Astrocyte of the spinal cord (primary cell): ENCODE data around the gene KAZN.

ENCODE experiments used
- DNase-seq: peaks from one replicate; pipeline ENCODE4 v3.0.0; 2011; ENCODE audit warnings: low read depth, low spot score
- H3K4me3 ChIP-seq: 2 replicates; pipeline ENCODE4 v1.5.1; 2011; ENCODE audit warnings: low read depth, mild to moderate bottlenecking, low read length, moderate library complexity
- CTCF ChIP-seq: IDR thresholded peaks from 2 replicates; pipeline ENCODE4 v1.5.1; 2012; ENCODE audit warnings: low read depth, mild to moderate bottlenecking, low read length, inconsistent platforms
- in situ Hi-C: cut with HindIII; loops from 2 replicates; pipeline ENCODE4 v1.10.0; 2017; ENCODE audit warnings: low sequenced_read_pairs

The KAZN gene

DNA sequence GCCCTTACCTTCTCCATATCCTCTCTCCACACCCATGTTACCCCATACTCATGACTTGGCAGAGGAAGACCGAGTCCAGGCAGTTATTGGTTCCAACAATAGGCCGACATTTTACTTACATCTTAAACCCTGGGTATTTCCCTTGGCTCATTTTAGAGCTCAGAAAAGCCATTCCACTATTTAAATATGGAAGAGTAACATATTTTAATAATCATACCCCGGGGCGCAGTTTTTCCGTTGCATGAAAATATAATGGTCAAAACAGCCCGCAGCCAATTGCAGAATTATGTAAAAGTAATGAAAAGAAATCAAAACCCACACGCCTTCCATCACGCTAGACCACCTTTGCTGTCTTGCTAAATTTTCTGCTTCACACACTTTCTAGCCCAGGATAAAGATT is 48.5 kb downstream of the KAZN start:
- in situ Hi-C loops: no loop called here
- no peak for TF ChIP-seq CTCF
- H3K4me3 ChIP-seq: no peak overlapping the region
- no peak for DNase-seq

- no peak for DNase-seq
- TF ChIP-seq CTCF: no peak
- in situ Hi-C loops: no loop called here
- H3K4me3 ChIP-seq: no peak overlapping the region
Measured at GRCh38 chr1:14647777-14648176, 49.3 kb downstream of the KAZN start.

GRCh38 chr1:14648391-14648790 is 49.9 kb downstream of the KAZN start:
- TF ChIP-seq CTCF: no peak
- in situ Hi-C loops: no loop called here
- no peak overlapping the region for H3K4me3 ChIP-seq
- DNase-seq: no peak

GRCh38 chr1:14648896-14649855 is 50.7 kb downstream of the KAZN start:
- DNase-seq: no peak
- TF ChIP-seq CTCF: no peak
- in situ Hi-C loops: no loop called here
- no peak overlapping the region for H3K4me3 ChIP-seq

DNA sequence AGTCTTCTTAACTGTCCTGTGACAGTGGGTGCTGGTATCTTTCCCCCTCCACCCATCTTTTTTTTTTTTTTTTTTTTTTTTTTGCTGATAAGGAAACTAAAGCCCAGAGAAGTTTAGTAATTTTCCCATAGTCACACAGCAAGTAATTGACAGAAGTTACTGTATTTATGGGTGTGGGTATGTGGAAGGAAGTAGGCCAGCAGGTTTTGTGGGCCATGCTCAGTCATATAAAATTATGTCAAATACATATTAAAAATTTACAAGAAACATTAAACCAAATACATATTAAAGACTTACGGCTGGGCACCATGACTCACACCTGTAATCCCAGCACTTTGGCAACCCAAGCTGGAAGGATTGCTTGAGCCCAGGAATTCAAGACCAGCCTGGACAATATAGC is 51.5 kb downstream of the KAZN start:
- DNase-seq: no peak
- TF ChIP-seq CTCF: no peak
- in situ Hi-C loops: no loop called here
- H3K4me3 ChIP-seq: no peak overlapping the region

DNA sequence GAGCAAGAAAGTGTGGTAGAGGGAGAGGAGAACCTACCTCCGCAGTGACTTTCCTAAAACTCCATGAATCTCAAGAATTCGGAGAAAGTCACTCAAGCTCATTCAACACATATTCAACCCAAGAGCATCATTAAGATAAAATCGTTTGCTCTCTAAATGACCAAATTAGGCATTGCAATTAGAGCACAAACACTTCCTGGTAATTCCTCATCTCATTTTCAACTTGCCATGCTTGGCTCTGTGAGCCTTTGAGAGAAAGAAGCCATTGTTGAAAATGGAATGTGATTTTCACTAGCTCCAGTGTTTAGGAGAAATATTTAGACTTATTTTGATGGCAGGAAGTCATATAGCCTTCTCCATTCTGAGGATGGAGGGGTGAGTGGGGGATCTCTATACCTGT is 52.5 kb downstream of the KAZN start:
- in situ Hi-C loops: no loop called here
- no peak for DNase-seq
- H3K4me3 ChIP-seq: no peak overlapping the region
- no peak for TF ChIP-seq CTCF
